HAP-1 (cell line): ENCODE data around the gene MYOM1.

ENCODE experiments used
- DNase-seq, 2 experiments: peaks; one replicate each; pipeline ENCODE4 v3.0.0-alpha.2; 2016 to 2020; ENCODE audit warnings: low spot score in 2 of 2
- H3K27me3 ChIP-seq: fragments of 250-450 bp; sonication (Bioruptor Pico); 2 replicates; pipeline ENCODE4 v1.5.1; 2020; ENCODE audit warnings: low read depth, mild to moderate bottlenecking, moderate library complexity
- H3K36me3 ChIP-seq: fragments of 250-450 bp; sonication (Bioruptor Pico); replicated peaks from 2 replicates; pipeline ENCODE4 v1.5.1; 2020; ENCODE audit warnings: mild to moderate bottlenecking
- H3K4me1 ChIP-seq: fragments of 250-450 bp; sonication (Bioruptor Pico); 2 replicates; pipeline ENCODE4 v1.5.1; 2020; ENCODE audit warnings: mild to moderate bottlenecking
- H3K4me3 ChIP-seq: fragments of 250-450 bp; sonication (Bioruptor Pico); 2 replicates; pipeline ENCODE4 v1.5.1; 2020; ENCODE audit warnings: mild to moderate bottlenecking, moderate library complexity
- H3K9me3 ChIP-seq: fragments of 250-450 bp; sonication (Bioruptor Pico); 2 replicates; pipeline ENCODE4 v1.5.1; 2020; ENCODE audit warnings: mild to moderate bottlenecking, moderate library complexity
- in situ Hi-C: fragments of 300-500 bp; cut with MboI; formaldehyde crosslinking; loops from 3 replicates; pipeline ENCODE4 v1.14.3; 2020; ENCODE audit warnings: low sequenced_read_pairs, inconsistent platforms, mixed read lengths

Gene MYOM1

DNA sequence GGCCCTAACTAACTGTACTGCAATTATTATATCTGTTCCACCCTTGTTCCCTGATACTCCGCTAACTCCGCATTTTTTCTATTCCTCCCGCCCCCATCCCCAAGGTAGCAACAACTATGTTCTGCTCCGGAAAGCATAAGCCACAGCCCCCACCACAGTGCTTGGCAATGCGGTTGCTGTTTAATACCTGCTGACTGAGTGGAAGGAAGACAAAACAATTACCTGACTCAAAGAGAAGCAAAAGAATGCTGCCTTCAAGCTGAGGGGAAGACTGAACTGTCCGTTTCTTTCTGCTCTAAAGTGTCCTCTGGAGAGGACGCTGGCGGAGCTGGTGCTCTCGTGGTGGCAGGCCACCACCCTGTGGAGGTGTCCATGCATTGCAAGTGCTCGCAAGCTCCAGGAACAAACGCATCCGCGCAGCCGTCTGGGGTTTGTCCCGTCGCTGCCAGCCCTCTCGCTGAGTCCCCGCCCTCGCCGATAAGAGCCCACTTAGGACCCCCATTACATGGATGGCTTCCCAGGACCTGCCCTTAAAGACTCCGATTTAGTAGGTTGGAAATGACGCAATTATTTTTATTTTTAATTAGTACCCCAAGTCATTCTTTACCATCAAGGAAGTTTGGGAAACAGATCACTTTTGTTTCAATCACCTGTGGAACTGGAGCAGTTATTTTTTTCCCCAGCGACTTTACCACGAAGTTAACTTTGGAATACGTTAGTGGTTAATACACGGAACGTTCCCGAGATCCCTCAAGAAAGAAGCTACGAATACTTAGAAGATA, 26.3 kb upstream of the MYOM1 start:
- peaks cover 18% of the 10 kb centered on the region for H3K36me3 ChIP-seq
- DNase-seq, result peak; percentile 91 to 92
- H3K27me3 ChIP-seq, result no peaks in the 10 kb centered on the region
- H3K9me3 ChIP-seq, result peaks cover 7% of the 10 kb centered on the region; the same call in 1 of the 2 replicates
- in situ Hi-C loops, result loop anchor here (5.0 kb wide), 1 partner anchor 314 kb away; no protein-coding TSS in a partner anchor
- peaks cover 32% of the 10 kb centered on the region for H3K4me1 ChIP-seq
- peak overlapping the region; percentile 93 for H3K4me3 ChIP-seq

DNA sequence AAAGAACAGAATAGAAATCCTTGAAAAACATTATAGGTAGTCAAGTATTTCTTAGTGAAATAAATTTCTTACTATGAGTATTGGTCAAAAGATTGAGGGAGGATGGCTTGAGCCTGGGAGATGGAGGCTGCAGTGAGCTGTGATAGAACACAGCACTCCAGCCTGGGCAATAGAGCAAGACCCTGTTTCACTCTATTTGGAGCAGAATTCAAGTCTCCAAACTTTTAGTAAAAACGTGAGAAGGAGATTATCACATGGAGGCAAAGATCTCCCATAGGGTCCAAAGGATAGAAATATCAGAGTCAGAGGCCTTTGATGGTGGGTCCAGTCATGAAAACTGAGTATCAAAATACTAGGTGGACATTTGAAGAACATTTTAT, 25.4 kb upstream of the MYOM1 start:
- in situ Hi-C loops, result loop anchor here (5.0 kb wide), 1 partner anchor 313 kb away; no protein-coding TSS in a partner anchor
- Histone ChIP-seq H3K4me3 (peak overlapping the region; percentile 93), H3K27me3 (no peaks in the 10 kb centered on the region), H3K9me3 (peaks cover 12% of the 10 kb centered on the region; the same call in 1 of the 2 replicates), H3K4me1 (peaks cover 24% of the 10 kb centered on the region), H3K36me3 (peaks cover 13% of the 10 kb centered on the region)
- no peak for DNase-seq

DNA sequence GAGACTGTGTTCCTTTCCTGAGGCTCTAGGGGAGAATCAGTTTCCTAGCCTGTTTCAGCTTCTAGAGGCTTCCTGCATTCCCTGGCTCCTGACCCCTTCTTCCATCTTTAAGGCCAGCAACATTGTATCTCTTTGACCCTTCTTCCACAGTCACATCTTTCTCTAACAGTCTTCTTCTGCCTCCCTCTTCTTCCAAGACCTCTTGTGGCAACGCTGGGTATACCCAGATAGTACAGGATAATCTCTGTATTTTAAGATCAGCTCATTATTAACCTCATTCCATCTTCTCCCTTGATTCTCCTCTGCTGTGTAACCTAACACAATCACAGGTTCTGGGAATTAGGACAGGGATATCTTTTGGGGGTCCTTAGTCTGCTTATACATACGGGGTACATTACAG, 19.0 kb upstream of the MYOM1 start:
- no peaks in the 10 kb centered on the region for H3K27me3 ChIP-seq
- DNase-seq, result no peak
- no peaks in the 10 kb centered on the region for H3K4me1 ChIP-seq
- no peaks in the 10 kb centered on the region for H3K36me3 ChIP-seq
- in situ Hi-C loops, result no loop called here
- no peak overlapping the region for H3K4me3 ChIP-seq
- peaks cover 12% of the 10 kb centered on the region; the same call in 1 of the 2 replicates for H3K9me3 ChIP-seq

DNA sequence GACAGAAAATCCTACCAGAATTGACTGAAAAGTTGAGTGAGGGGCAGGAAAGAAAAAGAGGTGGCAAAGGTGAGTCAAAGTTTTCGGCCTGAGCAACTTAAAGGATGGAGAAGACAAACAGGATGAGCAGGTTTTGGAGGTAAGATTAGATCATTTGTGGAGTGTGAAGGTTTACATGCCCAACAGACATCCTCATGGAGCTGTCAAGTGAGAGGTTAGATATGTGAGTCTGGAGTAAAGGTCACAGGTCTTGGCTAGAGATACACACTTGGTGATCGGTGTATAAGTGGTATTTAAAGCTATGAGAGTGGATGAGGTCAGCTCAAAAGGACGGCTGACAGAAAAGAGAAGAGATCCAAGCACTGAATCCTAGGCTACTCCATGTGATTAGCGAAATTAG, 16.7 kb upstream of the MYOM1 start:
- H3K9me3 ChIP-seq, result peaks cover 5% of the 10 kb centered on the region; the same call in 1 of the 2 replicates
- in situ Hi-C loops, result no loop called here
- no peaks in the 10 kb centered on the region for H3K36me3 ChIP-seq
- H3K27me3 ChIP-seq, result no peaks in the 10 kb centered on the region
- H3K4me3 ChIP-seq, result no peak overlapping the region
- no peak for DNase-seq
- no peaks in the 10 kb centered on the region for H3K4me1 ChIP-seq

DNA sequence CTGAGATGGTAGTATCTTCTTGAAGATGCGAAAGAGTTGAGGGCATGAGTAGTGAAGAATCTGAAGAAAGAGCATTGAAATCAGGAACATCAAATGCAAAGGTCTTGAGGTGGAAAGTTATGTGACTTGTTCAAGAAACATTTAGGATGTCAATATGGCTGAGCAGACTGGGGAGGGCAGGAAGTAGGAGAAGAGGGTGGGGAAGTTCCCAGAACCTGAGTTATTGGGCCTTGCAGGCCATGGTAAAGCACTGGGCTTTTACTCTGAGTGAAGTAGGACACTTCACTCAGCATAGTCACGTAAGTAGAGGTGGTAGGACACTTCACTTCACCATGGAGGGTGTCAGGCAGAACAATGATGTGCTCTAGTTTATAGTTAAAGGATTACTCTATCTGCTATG, 16.1 kb upstream of the MYOM1 start:
- H3K36me3 ChIP-seq, result no peaks in the 10 kb centered on the region
- H3K27me3 ChIP-seq, result no peaks in the 10 kb centered on the region
- no peak for DNase-seq
- H3K4me1 ChIP-seq, result peaks cover 4% of the 10 kb centered on the region
- no peak overlapping the region for H3K4me3 ChIP-seq
- in situ Hi-C loops, result no loop called here
- H3K9me3 ChIP-seq, result peaks cover 4% of the 10 kb centered on the region; the same call in 1 of the 2 replicates

DNA sequence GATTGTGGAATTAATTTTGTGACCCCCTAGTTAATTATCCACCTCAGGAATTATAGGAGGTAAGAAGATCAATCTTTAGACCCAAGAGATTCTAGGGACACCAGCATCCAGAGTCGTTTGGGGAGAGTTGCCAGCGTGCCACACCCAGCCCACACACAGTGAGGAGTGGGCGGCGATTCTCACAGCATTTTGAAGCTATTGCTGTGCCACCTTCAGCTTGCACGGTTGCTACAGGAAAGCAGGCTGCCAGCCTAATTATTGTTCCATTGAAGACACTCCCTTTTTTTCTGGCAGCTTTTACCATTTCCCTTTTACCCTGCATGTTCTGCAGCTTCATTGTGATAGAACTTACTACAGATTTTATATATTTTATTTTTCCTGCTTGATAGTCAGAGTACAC, 14.7 kb upstream of the MYOM1 start:
- peaks cover 8% of the 10 kb centered on the region for H3K4me1 ChIP-seq
- H3K4me3 ChIP-seq, result no peak overlapping the region
- DNase-seq, result no peak
- H3K27me3 ChIP-seq, result no peaks in the 10 kb centered on the region
- H3K36me3 ChIP-seq, result no peaks in the 10 kb centered on the region
- no peaks in the 10 kb centered on the region for H3K9me3 ChIP-seq
- in situ Hi-C loops, result no loop called here

DNA sequence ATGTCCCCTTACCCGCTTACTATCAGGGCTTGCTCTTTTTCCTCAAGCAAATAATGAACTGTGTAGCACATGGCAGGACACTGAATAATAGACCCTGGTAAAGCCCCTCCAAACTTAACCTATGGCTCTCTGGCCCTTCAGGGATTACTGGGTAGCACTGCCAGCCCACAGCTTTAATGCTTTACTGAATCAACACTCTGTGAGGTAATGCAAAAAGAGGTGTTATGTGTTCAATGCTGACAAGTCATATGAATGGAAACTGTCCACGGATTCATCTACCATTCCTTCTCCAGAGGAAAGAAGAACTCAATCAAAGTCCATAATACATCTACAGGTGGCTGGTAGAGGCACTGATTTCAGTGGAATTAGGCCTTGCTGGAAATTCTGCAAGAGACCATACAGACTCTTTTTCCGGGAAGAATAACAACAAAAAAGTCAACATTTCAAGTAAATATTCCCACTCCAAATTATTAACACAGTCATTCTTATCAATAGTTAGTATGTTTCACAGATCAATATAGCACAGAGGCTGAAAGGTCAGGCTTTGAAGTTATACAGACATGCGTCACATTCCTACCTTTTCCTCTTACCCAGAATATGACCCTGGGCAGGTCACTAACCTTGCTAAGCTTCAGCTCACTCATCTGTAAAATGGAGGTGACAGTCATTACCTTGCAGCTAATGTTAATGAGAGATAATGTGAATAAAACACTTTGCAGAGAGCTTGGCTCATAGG, 13.8 kb upstream of the MYOM1 start:
- no peak overlapping the region for H3K4me3 ChIP-seq
- in situ Hi-C loops, result no loop called here
- H3K9me3 ChIP-seq, result no peaks in the 10 kb centered on the region
- no peak for DNase-seq
- H3K4me1 ChIP-seq, result peaks cover 8% of the 10 kb centered on the region
- H3K27me3 ChIP-seq, result no peaks in the 10 kb centered on the region
- H3K36me3 ChIP-seq, result no peaks in the 10 kb centered on the region

DNA sequence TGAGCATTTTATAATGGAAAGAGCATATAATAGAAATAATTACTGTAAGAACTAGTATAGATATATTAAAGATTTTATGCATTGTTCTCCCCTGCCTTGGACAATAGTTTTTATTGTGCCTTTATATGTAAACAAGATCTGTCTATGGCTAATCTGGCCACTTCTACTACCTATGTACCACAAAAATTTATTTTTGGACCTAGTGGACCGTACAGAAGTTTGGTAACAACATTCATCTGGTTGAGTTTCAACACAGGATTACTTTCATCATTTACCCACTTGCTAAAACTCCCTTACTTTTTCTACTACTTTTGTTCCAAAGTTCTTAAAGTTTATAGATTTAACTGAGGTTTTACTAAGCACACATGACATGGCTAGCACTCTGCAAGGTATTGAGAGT, 13.2 kb upstream of the MYOM1 start:
- DNase-seq, result no peak
- in situ Hi-C loops, result no loop called here
- Histone ChIP-seq H3K27me3 (no peaks in the 10 kb centered on the region), H3K4me3 (no peak overlapping the region), H3K36me3 (no peaks in the 10 kb centered on the region), H3K4me1 (peaks cover 8% of the 10 kb centered on the region), H3K9me3 (no peaks in the 10 kb centered on the region)

DNA sequence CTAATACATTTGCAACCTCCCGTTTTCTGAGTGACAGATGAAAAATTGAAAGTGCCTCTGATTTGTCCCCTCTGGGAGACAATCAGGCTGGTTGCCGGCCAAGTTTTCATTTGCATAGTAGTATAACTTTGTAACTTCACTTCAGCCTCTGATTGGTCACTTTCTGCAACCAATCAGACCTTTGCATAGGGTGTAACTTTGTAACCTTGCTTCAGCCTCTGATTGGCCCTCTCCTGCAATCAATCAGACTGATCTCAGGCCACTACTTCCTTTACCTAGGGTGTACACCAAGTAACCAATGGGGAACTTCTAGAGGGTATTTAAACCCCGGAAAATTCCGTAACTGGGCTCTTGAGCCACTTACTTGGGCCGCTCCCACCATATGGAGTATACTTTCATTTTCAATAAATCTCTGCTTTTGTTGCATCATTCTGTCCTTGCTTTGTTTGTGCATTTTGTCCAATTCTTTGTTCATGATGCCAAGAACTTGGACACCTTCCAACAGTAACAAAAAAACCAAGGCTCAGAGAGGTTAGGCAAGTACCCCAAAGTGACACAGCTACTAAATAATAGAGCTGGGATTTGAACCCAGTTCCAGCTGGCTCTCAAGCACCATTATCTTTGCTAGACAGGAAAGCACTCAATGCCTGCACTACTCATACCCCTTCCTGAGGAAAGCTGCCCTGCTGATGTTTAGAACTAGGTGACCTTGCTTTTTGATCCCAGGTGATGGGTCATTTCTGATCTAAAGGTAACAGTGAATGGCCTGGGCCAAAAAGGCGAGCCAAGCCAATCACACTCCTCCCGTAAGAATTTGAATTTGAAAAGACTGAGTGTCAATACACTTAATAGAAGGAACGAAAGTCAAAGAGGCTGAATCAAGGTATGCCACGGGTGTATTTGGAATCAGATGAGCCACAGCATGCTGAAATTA, 10.9 kb upstream of the MYOM1 start:
- in situ Hi-C loops, result no loop called here
- no peak overlapping the region for H3K4me3 ChIP-seq
- peak; percentile 47 to 72 for DNase-seq

DNA sequence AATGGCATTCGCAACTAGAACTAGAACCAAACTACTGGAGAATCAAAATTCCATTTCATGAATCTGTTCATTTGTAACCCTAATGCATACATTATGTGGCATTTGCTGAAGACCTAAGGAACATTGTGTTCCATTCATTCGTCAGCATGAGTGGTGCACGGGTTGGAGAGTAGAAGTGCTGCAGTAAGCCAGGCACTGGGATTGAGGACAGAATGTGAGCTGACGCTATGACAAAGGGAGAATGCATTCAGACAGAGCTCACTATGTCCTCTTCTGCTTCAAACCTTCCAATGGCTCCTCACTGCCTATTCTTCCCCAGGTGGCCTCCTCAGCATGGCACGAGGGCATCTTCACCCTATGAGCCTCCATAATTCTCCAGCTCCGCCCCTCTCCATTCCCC, 6.3 kb upstream of the MYOM1 start:
- in situ Hi-C loops, result no loop called here
- Histone ChIP-seq H3K4me3 (no peak overlapping the region), H3K9me3 (no peaks in the 10 kb centered on the region), H3K36me3 (no peaks in the 10 kb centered on the region), H3K4me1 (peaks cover 15% of the 10 kb centered on the region), H3K27me3 (no peaks in the 10 kb centered on the region)
- no peak for DNase-seq

More for the DNA sequence above, 10.9 kb upstream of the MYOM1 start:
- no peaks in the 10 kb centered on the region for H3K27me3 ChIP-seq
- peaks cover 8% of the 10 kb centered on the region for H3K4me1 ChIP-seq
- H3K36me3 ChIP-seq, result no peaks in the 10 kb centered on the region
- no peaks in the 10 kb centered on the region for H3K9me3 ChIP-seq

DNA sequence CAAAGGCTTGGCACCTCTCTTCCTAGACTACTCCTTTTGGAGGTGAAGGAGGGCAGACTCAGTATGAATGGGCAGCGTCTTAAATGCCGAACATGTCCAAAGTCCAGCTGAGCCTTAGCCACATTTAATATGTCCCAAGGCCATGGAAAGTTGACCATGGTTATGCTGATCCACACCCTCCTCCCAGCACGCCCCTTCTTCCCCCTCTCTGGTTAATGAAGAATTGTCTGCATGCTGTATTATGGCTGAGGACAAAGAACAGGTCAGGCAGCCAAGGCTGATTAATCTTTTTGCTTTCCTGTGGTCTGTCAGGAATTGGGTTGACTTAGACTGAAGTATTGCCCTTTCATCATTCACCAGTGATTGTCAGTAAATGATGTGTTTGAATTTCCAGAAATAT, 5.8 kb upstream of the MYOM1 start:
- no peak overlapping the region for H3K4me3 ChIP-seq
- H3K36me3 ChIP-seq, result no peaks in the 10 kb centered on the region
- no peaks in the 10 kb centered on the region for H3K9me3 ChIP-seq
- in situ Hi-C loops, result no loop called here
- H3K27me3 ChIP-seq, result no peaks in the 10 kb centered on the region
- no peak for DNase-seq
- H3K4me1 ChIP-seq, result peaks cover 10% of the 10 kb centered on the region

DNA sequence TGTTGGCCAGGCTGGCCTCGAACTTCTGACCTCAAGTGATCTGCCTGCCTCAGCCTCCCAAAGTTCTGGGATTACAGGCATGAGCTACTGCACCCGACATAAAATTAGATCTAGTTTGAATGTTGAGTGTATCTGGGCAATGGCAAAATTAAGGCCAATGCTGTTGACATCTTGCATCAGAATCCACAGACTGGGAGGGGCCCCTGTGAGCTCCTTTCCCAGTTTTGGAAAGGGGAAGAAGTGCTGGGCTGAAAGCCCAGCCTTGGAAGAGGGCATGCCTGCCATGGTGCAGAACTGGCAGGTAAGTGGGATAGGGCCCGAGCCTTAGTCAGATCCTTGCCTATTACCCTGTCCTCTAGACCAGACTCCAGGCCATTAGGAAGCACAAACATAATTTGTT, 4.5 kb upstream of the MYOM1 start:
- Histone ChIP-seq H3K4me3 (no peak overlapping the region), H3K9me3 (no peaks in the 10 kb centered on the region), H3K27me3 (no peaks in the 10 kb centered on the region), H3K36me3 (no peaks in the 10 kb centered on the region), H3K4me1 (peaks cover 9% of the 10 kb centered on the region)
- no peak for DNase-seq
- in situ Hi-C loops, result no loop called here

DNA sequence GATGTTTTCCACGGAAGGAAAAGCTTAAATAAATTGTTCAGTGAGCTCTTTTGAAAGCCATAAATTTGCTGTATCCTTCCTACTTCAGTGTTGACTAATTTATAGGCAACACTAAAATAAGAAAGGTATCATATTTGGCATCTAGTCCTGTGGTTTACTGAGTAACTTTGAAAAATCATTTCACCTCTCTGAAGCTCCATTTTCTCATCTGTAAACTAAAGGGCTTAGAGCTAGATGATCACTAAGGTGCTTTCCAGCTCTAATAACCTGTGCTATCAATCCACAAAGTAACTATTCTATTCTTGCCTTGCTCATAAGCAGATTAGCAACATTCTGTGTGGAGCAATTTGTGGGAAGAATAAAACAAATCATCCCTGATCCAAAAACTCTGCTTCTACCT, 3.6 kb upstream of the MYOM1 start:
- no peaks in the 10 kb centered on the region for H3K27me3 ChIP-seq
- H3K9me3 ChIP-seq, result no peaks in the 10 kb centered on the region
- DNase-seq, result no peak
- in situ Hi-C loops, result no loop called here
- H3K36me3 ChIP-seq, result no peaks in the 10 kb centered on the region
- H3K4me1 ChIP-seq, result peaks cover 9% of the 10 kb centered on the region
- no peak overlapping the region for H3K4me3 ChIP-seq
